RWPE2 (cell line): ENCODE results near the gene WASF1.

Experiments
- ATAC-seq: fragments of 200-7000 bp; cut with Tn5 transposase; 3 replicates; pipeline ENCODE4 v1.9.1; 2021; ENCODE audit warnings: low read depth
- DNase-seq: peaks from one replicate; pipeline ENCODE4 v3.0.0-alpha.2; 2020; ENCODE audit warnings: low spot score
- H3K27ac ChIP-seq: fragments of 450-650 bp; 2 replicates; pipeline ENCODE4 v1.5.1; 2017; ENCODE audit warnings: mild to moderate bottlenecking; ENCODE audit not compliant: poor library complexity, severe bottlenecking
- H3K27me3 ChIP-seq: fragments of 250-450 bp; sonication (Bioruptor Pico); 2 replicates; pipeline ENCODE4 v1.5.1; 2021; ENCODE audit warnings: mild to moderate bottlenecking, moderate library complexity; ENCODE audit not compliant: insufficient read depth, poor library complexity, severe bottlenecking
- H3K36me3 ChIP-seq: fragments of 250-450 bp; sonication (Bioruptor Pico); 2 replicates; pipeline ENCODE4 v1.5.1; 2020; ENCODE audit warnings: low read depth, mild to moderate bottlenecking, moderate library complexity
- H3K4me1 ChIP-seq: fragments of 250-450 bp; sonication (Bioruptor Pico); 2 replicates; pipeline ENCODE4 v1.5.1; 2021; ENCODE audit warnings: mild to moderate bottlenecking, moderate library complexity; ENCODE audit not compliant: insufficient read depth, poor library complexity, severe bottlenecking
- H3K4me3 ChIP-seq: fragments of 250-450 bp; sonication (Bioruptor Pico); 2 replicates; pipeline ENCODE4 v1.5.1; 2021; ENCODE audit warnings: mild to moderate bottlenecking, moderate library complexity; ENCODE audit not compliant: severe bottlenecking
- H3K9me3 ChIP-seq: fragments of 250-450 bp; sonication (Bioruptor Pico); 2 replicates; pipeline ENCODE4 v1.5.1; 2021; ENCODE audit warnings: mild to moderate bottlenecking, moderate library complexity; ENCODE audit not compliant: severe bottlenecking
- CTCF ChIP-seq: fragments of 450-650 bp; IDR thresholded peaks from one replicate; pipeline ENCODE4 v1.5.1; 2017; ENCODE audit warnings: mild to moderate bottlenecking, moderate library complexity; ENCODE audit not compliant: poor library complexity, severe bottlenecking

Gene WASF1

GRCh38 chr6:110068592-110068967 is 110.9 kb downstream of the WASF1 start:
- Histone ChIP-seq H3K4me1 (no peaks in the 10 kb centered on the region), H3K27me3 (no peaks in the 10 kb centered on the region), H3K4me3 (no peak overlapping the region), H3K9me3 (no peaks in the 10 kb centered on the region), H3K27ac (no peak overlapping the region), H3K36me3 (no peaks in the 10 kb centered on the region)
- DNase-seq (no peak), ATAC-seq (no peak)
- TF ChIP-seq CTCF: no peak

DNA sequence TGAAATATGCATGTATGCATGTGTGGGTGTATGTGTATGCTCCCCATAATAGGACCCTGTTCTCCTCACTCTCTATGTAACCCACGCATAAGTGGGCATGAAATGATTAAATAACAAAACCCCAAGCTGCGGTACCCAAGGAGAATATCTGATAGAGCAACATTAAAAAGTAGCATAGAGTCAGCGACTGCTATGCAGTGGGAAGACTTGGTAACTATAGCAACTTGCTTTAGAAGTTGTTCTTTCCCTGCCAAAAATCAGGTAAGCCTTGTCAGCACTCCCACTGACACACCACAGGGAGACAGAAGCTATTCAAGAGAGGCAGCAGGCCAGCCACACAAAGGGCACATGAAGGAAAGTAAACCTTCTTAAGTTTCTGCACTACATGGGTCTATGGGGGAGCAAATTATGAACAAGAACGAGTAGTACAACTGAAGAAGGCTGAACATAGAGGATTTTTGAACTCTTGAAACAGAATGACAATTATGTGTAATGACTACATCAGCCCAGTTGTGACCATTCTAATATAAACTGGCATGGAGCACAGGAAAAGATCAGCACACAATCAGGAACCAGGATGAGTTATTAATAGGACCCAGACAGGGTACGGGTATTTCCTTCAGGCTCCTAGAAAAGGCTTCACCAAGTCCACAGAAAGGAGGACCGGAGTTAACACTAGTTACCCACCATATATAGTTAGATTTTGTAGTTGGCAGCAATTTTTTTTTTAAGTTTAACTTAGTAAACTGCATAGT is 111.5 kb downstream of the WASF1 start:
- H3K4me1 ChIP-seq: no peaks in the 10 kb centered on the region
- DNase-seq (no peak), ATAC-seq (no peak)
- no peak for TF ChIP-seq CTCF
- H3K27me3 ChIP-seq: no peaks in the 10 kb centered on the region
- no peaks in the 10 kb centered on the region for H3K36me3 ChIP-seq
- H3K9me3 ChIP-seq: no peaks in the 10 kb centered on the region
- H3K4me3 ChIP-seq: no peak overlapping the region
- H3K27ac ChIP-seq: no peak overlapping the region

DNA sequence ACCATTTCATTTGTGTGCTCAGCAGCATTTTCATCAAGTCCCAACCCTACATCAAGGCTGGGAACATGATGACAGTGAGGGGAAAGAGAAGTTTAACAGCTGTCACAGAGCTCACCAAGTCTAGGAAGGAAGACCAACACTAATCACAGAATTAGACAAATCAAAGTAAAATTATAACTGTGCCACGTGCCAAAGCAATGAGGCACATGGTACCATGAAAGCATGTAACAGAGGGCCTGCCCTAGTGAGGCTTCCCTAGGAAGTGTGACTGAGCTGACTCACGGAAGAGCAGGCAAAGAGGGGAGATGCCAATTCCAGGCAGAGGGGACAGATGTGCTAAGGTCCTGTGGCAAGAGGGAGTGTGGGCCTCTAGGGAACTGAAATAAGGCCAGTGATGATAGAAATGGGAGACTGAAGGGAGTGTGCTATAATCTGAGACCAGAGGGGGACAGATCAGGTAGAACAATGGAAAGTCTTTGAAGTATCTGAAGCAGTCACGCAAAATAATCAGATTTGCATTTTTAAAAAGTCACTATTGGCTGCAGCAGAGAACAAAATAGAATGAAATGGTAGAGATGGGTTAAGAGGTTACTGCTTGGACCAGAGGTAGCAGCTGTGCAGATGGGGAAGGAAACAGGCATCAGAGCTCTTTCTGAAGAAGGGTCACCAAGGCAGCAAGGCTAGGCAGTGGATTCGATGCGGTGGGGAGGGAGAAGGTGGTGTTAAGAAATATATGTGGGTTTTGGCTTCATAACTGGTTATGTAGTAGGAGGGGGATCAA is 114.5 kb downstream of the WASF1 start:
- Histone ChIP-seq H3K27me3 (peaks cover 1% of the 10 kb centered on the region), H3K4me3 (no peak overlapping the region), H3K9me3 (no peaks in the 10 kb centered on the region), H3K27ac (no peak overlapping the region), H3K36me3 (no peaks in the 10 kb centered on the region), H3K4me1 (no peaks in the 10 kb centered on the region)
- no peak for TF ChIP-seq CTCF
- DNase-seq (no peak), ATAC-seq (no peak)

DNA sequence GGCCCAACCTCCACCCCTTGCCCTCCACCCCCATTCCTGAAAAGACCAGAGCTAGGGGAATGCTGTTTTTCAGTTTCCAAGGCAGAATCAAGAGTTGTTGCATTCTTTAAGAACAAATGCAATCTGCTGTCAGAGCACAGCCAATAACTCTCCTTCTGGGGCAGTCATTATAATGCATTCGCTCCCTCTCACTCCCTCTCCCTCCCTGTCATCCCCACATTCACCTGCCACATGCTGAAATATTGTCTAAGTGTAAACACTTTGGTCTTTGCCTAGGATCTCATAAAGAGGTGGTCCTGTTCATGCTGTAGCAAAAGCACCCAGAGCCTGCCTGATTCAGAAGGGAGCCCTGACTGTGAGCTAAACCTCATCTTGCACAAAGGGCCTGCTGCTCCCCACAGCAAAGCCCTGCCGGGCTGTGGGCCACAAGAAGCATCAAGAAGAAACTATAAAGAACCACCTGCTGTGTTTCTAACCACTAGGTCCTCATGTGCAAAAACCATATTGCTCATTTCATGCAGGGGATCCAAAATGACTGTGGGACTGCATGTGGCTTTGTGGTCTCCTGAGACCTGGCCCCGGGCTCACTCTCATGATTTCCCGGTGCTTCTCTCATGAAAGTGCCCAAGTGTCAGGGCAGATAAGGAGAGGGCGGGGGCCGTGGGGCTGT is 115.7 kb downstream of the WASF1 start:
- ATAC-seq: no peak
- no peak overlapping the region for H3K4me3 ChIP-seq
- H3K27me3 ChIP-seq: peaks cover 8% of the 10 kb centered on the region
- H3K27ac ChIP-seq: no peak overlapping the region
- H3K4me1 ChIP-seq: no peaks in the 10 kb centered on the region
- H3K9me3 ChIP-seq: no peaks in the 10 kb centered on the region
- no peak for TF ChIP-seq CTCF
- DNase-seq: no peak
- no peaks in the 10 kb centered on the region for H3K36me3 ChIP-seq
